Hematopoietic multipotent progenitor cell treated with erythropoietin and hydrocortisone succinate and interleukin-3 and kit ligand, for 15 days (in vitro differentiated cells): ENCODE measurements around the gene APOBEC3H.
"Not testable (repeated sequence)": the region's sequence is repeated elsewhere in the genome, so short reads cannot be mapped to it uniquely, and the experiment has no call there.

ENCODE experiments used
- DNase-seq: peaks from one replicate; pipeline ENCODE4 v3.0.0-alpha.2; 2015; ENCODE audit warnings: low spot score

APOBEC3H gene

GRCh38 chr22:39097098-39098020 lies at the start of gene APOBEC3H:
Gene APOBEC3H (plus strand): TSS chr22:39097244. CDS start chr22:39100279, 3,035 bp downstream.
- DNase-seq, result peak; percentile 14

GRCh38 chr22:39049486-39049885 lies 47.6 kb upstream of the APOBEC3H start:
- not testable (repeated sequence) for DNase-seq

GRCh38 chr22:39051844-39052495 lies 45.1 kb upstream of the APOBEC3H start:
- DNase-seq, result not testable (repeated sequence)

GRCh38 chr22:39055658-39056057 lies 41.4 kb upstream of the APOBEC3H start:
- DNase-seq, result no peak

GRCh38 chr22:39061290-39061689 lies 35.8 kb upstream of the APOBEC3H start:
- DNase-seq, result not testable (repeated sequence)

GRCh38 chr22:39061951-39062350 lies 35.1 kb upstream of the APOBEC3H start:
- DNase-seq, result not testable (repeated sequence)

GRCh38 chr22:39063904-39064303 lies 33.1 kb upstream of the APOBEC3H start:
- not testable (repeated sequence) for DNase-seq

- DNase-seq, result not testable (repeated sequence)
Measured at GRCh38 chr22:39066442-39067276, 30.4 kb upstream of the APOBEC3H start.

GRCh38 chr22:39068033-39068785 lies 28.8 kb upstream of the APOBEC3H start:
- DNase-seq, result no peak

- no peak for DNase-seq
Measured at GRCh38 chr22:39070186-39070585, 26.9 kb upstream of the APOBEC3H start.

GRCh38 chr22:39072581-39072981 lies 24.5 kb upstream of the APOBEC3H start:
- not testable (repeated sequence) for DNase-seq

GRCh38 chr22:39073981-39074380 lies 23.1 kb upstream of the APOBEC3H start:
- no peak for DNase-seq

- not testable (repeated sequence) for DNase-seq
Measured at GRCh38 chr22:39076155-39077025, 20.7 kb upstream of the APOBEC3H start.

GRCh38 chr22:39077026-39077840 lies 19.8 kb upstream of the APOBEC3H start, which contains the start of gene APOBEC3G:
Gene APOBEC3G (plus strand): TSS chr22:39077275. CDS start chr22:39077362, 87 bp downstream.
- peak; percentile 81 for DNase-seq

- DNase-seq, result not testable (repeated sequence)
Measured at GRCh38 chr22:39077912-39078311, 19.1 kb upstream of the APOBEC3H start.

- DNase-seq, result no peak
Measured at GRCh38 chr22:39078329-39078728, 18.7 kb upstream of the APOBEC3H start.

- DNase-seq, result not testable (repeated sequence)
Measured at GRCh38 chr22:39079054-39079637, 17.9 kb upstream of the APOBEC3H start.

- DNase-seq, result no peak
Measured at GRCh38 chr22:39080052-39080762, 16.8 kb upstream of the APOBEC3H start.
